Measurements from ENCODE around the gene TMEM108. TPM values are rescaled to one million over a fixed set of nuclear protein-coding genes. Genes with fewer than 3 reads are reported as not detected.

TMEM108 gene
- total and polyA plus RNA-seq, 3 donors from 2014 or later = 13.9 to 44.3 (median 16.1) TPM

GRCh38 chr3:133277813-133278212, 239.6 kb downstream of the TMEM108 start:
- Histone ChIP-seq H3K36me3 (ENCODE audit: low read depth, missing control alignments) (no peaks in the 10 kb centered on the region), H3K9me3 (no peaks in the 10 kb centered on the region), H3K27ac (no peak overlapping the region), H3K27me3 (no peaks in the 10 kb centered on the region), H3K4me3 (no peak overlapping the region), H3K4me1 (no peaks in the 10 kb centered on the region)
- no peak for TF ChIP-seq POLR2A (IDR thresholded peaks at IDR 0.05)
- no peak for TF ChIP-seq CTCF (IDR thresholded peaks at IDR 0.05)
- intact Hi-C loops (cut with DNase I; ENCODE audit: low total_unique reads) = no loop called here
- DNase-seq = no peak
- 56 to 70% methylated on average over 2 of the region's 2 CpGs for WGBS, 2 donors

- H3K9me3 ChIP-seq = no peaks in the 10 kb centered on the region
- no peaks in the 10 kb centered on the region for H3K27me3 ChIP-seq
- intact Hi-C loops (cut with DNase I; ENCODE audit: low total_unique reads) = no loop called here
- no peaks in the 10 kb centered on the region for H3K4me1 ChIP-seq
- no peak overlapping the region for H3K4me3 ChIP-seq
- 93 to 94% methylated on average over 7 of the region's 7 CpGs for WGBS, 2 donors
- H3K27ac ChIP-seq = no peak overlapping the region
- TF ChIP-seq POLR2A (IDR thresholded peaks at IDR 0.05) = no peak
- TF ChIP-seq CTCF (IDR thresholded peaks at IDR 0.05) = no peak
- no peak for DNase-seq
- H3K36me3 ChIP-seq (ENCODE audit: low read depth, missing control alignments) = no peaks in the 10 kb centered on the region
Measured at GRCh38 chr3:133278260-133279043, 240.3 kb downstream of the TMEM108 start.

- no peak overlapping the region for H3K27ac ChIP-seq
Measured at GRCh38 chr3:133280586-133280985, 242.4 kb downstream of the TMEM108 start.

GRCh38 chr3:133282236-133282635, 244.0 kb downstream of the TMEM108 start:
- Histone ChIP-seq H3K36me3 (ENCODE audit: low read depth, missing control alignments) (no peaks in the 10 kb centered on the region), H3K4me3 (no peak overlapping the region), H3K27ac (no peak overlapping the region), H3K9me3 (no peaks in the 10 kb centered on the region), H3K27me3 (no peaks in the 10 kb centered on the region), H3K4me1 (no peaks in the 10 kb centered on the region)
- TF ChIP-seq CTCF (IDR thresholded peaks at IDR 0.05) = no peak
- no peak for TF ChIP-seq POLR2A (IDR thresholded peaks at IDR 0.05)
- intact Hi-C loops (cut with DNase I; ENCODE audit: low total_unique reads) = no loop called here
- no peak for DNase-seq
- 69 to 78% methylated on average over 4 of the region's 4 CpGs for whole genome bisulfite sequencing, 2 donors

More at GRCh38 chr3:133280586-133280985, 242.4 kb downstream of the TMEM108 start:
- no peak for DNase-seq
- WGBS, 2 donors = 76 to 80% methylated on average over 1 of the region's 1 CpG
- no peak for TF ChIP-seq CTCF (IDR thresholded peaks at IDR 0.05)
- no peak for TF ChIP-seq POLR2A (IDR thresholded peaks at IDR 0.05)
- Histone ChIP-seq H3K4me3 (no peak overlapping the region), H3K36me3 (ENCODE audit: low read depth, missing control alignments) (no peaks in the 10 kb centered on the region), H3K4me1 (no peaks in the 10 kb centered on the region), H3K9me3 (no peaks in the 10 kb centered on the region), H3K27me3 (no peaks in the 10 kb centered on the region)
- intact Hi-C loops (cut with DNase I; ENCODE audit: low total_unique reads) = no loop called here
